Stimulated activated naive B cell treated with anti-CD40 and anti-IgM and Interleukin-4, amounts not matched to agents 10 μg/mL and 1 μg/mL and 100 μg/mL, for 72 hours (primary cell): ENCODE results near the gene PTPRN2.

Experiments used
- ATAC-seq, 2 donors: fragments of 150-1000 bp; cut with Tn5 transposase; replicated peaks; 2 replicates each; pipeline ENCODE4 v1.10.0; 2021; ENCODE audit warnings: moderate library complexity in 1 of 2
- DNase-seq: peaks from one replicate; pipeline ENCODE4 v3.0.0; 2021
- H3K27ac Mint-ChIP-seq: one replicate; pipeline ENCODE4 v1.8.0; 2022; ENCODE audit warnings: mild to moderate bottlenecking, mixed read lengths
- H3K27me3 Mint-ChIP-seq, 2 donors: one replicate each; pipeline ENCODE4 v1.8.0; 2022; ENCODE audit warnings: mixed read lengths in 2 of 2
- H3K36me3 Mint-ChIP-seq, 2 donors: one replicate each; pipeline ENCODE4 v1.8.0; 2022; ENCODE audit warnings: mixed read lengths in 2 of 2, mild to moderate bottlenecking in 1 of 2
- H3K4me1 Mint-ChIP-seq, 2 donors: one replicate each; pipeline ENCODE4 v1.8.0; 2022; ENCODE audit warnings: mixed read lengths in 2 of 2, mild to moderate bottlenecking in 1 of 2
- H3K4me3 Mint-ChIP-seq, 2 donors: one replicate each; pipeline ENCODE4 v1.8.0; 2022; ENCODE audit warnings: mild to moderate bottlenecking in 2 of 2, mixed read lengths in 2 of 2, moderate library complexity in 1 of 2
- H3K9me3 Mint-ChIP-seq, 2 donors: one replicate each; pipeline ENCODE4 v1.8.0; 2022; ENCODE audit warnings: mixed read lengths in 2 of 2, mild to moderate bottlenecking in 1 of 2

Gene PTPRN2

DNA sequence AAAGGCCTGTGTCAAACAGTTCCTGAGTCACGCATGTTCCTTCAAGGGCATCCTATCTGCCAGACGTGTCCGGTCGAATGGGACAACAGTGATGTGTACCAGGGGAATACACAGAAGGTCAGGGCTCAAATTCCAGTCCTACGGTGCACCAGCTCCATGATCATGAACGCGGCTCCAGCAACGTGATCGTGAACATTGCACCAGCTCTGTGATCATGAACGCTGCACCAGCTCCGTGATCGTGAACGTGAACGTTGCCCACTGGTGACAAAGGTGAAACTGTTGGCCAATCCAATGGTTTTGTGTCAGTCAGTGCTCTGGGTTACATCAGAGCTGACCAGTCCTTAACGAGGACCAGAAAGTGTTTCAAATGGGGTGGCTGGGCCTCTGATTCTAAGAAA is 4.3 kb upstream of the PTPRN2 start:
- Mint-ChIP-seq H3K4me1 (peaks cover 3 to 7% of the 10 kb centered on the region in 2 donors), H3K9me3 (peaks cover 2 to 5% of the 10 kb centered on the region in 2 donors), H3K27me3 (peaks cover 19 to 21% of the 10 kb centered on the region in 2 donors), H3K36me3 (no peaks in the 10 kb centered on the region), H3K27ac (no peak overlapping the region), H3K4me3 (no peak overlapping the region)
- no peak for ATAC-seq
- DNase-seq, result no peak

DNA sequence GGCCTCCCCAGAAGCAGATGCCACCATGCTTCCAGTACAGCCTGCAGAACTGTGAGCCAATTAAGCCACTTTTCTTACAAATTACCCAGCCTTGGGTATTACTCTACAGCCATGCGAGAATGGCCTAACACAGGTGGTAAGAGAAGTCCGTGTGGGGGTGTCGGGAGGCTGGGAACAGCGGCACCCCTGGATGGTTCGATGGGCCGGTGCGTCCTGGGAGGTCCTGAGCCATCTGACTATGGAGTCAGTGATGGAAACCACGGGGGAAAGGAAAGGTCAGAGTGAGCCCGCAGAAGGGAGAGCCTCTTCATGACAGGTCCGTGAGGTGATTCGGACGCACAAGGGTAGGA is 2.5 kb upstream of the PTPRN2 start:
- H3K4me1 Mint-ChIP-seq, result peaks cover 11 to 16% of the 10 kb centered on the region in 2 donors
- H3K9me3 Mint-ChIP-seq, result peaks cover 2 to 5% of the 10 kb centered on the region in 2 donors
- H3K27me3 Mint-ChIP-seq, result peaks cover 31 to 37% of the 10 kb centered on the region in 2 donors
- no peak overlapping the region for H3K27ac Mint-ChIP-seq
- DNase-seq, result no peak
- no peak for ATAC-seq
- no peak overlapping the region for H3K4me3 Mint-ChIP-seq
- peaks cover 0 to 3% of the 10 kb centered on the region in 2 donors for H3K36me3 Mint-ChIP-seq

DNA sequence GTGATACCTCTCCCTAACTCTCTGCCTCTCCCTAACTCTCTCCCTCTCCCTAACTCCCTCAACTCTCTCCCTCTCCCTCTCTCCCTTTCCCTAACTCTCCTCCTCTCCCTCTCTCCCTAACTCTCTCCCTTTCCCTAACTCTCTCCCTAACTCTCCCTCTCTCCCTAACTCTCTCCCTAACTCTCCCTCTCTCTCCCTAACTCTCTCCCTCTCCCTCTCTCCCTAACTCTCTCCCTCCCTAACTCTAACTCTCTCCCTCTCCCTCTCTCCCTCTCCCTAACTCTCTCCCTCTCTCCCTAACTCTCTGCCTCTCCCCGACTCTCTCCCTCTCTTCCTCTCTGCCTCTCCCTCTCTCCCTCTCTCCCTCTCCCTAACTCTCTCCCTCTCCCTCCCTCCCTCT is 2.0 kb upstream of the PTPRN2 start:
- no peak for DNase-seq
- H3K27ac Mint-ChIP-seq, result no peak overlapping the region
- ATAC-seq, result no peak
- H3K4me3 Mint-ChIP-seq, result no peak overlapping the region
- H3K27me3 Mint-ChIP-seq, result peaks cover 34 to 38% of the 10 kb centered on the region in 2 donors
- peaks cover 0 to 3% of the 10 kb centered on the region in 2 donors for H3K36me3 Mint-ChIP-seq
- peaks cover 2 to 5% of the 10 kb centered on the region in 2 donors for H3K9me3 Mint-ChIP-seq
- H3K4me1 Mint-ChIP-seq, result peaks cover 11 to 16% of the 10 kb centered on the region in 2 donors

DNA sequence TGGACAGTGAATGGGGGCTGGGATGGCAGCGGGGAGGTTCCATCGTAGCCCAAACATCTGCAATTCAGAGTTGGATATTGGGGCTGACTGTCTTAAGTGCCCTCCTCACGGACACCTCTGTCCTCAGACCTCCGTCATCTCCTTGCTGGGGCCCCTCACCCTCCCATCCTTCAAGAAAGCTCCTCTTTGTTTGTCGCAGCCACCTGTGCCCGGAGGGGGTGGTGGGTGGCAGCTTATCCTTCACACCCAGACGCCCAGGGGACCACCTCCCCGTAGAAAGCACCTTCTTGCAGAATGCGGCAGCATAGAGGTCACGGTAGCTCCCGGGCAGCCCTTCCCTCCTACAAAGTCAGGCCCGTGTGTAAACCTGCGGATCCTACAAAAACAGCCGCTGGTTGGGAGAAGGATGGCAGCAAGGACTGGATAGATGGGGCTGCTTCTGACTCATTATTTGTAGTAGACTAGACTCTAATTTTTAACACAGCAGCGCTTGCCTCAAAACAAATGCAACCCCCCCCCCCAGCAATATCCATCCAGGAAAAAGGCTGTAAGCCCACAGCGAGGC is 1.3 kb upstream of the PTPRN2 start:
- H3K9me3 Mint-ChIP-seq, result peaks cover 2 to 5% of the 10 kb centered on the region in 2 donors
- H3K4me1 Mint-ChIP-seq, result peaks cover 11 to 16% of the 10 kb centered on the region in 2 donors
- DNase-seq (no peak), ATAC-seq (no peak)
- H3K27ac Mint-ChIP-seq, result peak overlapping the region; percentile 6
- peaks cover 41 to 45% of the 10 kb centered on the region in 2 donors for H3K27me3 Mint-ChIP-seq
- peaks cover 0 to 3% of the 10 kb centered on the region in 2 donors for H3K36me3 Mint-ChIP-seq
- peak overlapping the region; percentile 68 to 70 for H3K4me3 Mint-ChIP-seq

DNA sequence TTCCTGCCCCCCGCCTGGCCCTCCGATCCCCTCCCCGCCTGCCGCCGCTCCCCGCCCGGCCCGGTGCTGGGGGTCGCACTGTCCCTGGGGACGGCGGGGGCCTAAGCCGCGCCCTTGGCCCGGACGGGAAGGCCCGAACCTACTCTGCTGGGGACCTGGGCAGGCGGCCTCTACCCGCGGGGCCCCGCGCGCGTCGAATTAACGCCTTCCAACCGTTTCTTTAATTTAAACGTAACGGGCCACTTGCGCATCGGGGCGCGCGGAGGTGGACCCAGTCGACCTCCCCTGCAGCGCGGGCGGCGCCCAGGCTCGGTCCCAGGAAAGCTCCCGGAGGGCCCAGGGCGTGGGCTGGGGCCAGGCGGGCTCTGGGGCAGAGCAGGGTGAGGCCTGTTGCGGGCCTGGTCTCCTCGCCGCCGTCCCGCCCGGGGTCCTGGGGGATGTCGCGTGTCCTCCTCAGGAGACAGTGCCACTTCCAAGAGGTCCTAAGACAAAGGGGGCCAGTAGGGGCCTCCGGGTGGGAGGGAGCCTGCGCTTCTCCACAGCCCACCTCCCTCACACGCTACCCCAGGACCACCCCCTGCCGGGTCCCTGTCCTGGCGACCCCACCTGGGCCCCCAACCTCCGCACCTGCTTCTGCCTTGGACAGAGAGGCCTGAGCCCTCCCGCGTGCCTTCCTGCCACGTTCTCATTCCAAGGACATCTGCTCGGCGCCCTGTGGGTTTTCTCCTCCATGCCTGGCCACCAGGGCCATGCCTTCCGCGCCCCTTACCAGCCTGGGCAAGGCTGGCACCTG is 658 bp upstream of the PTPRN2 start:
- peak overlapping the region; percentile 6 for H3K27ac Mint-ChIP-seq
- ATAC-seq (peak in 1 of 2 donors; percentile 10), DNase-seq (no peak)
- peaks cover 11 to 16% of the 10 kb centered on the region in 2 donors for H3K4me1 Mint-ChIP-seq
- H3K4me3 Mint-ChIP-seq, result peak overlapping the region; percentile 68 to 70
- peaks cover 3% of the 10 kb centered on the region in 2 donors for H3K36me3 Mint-ChIP-seq
- H3K9me3 Mint-ChIP-seq, result peaks cover 5 to 6% of the 10 kb centered on the region in 2 donors
- peaks cover 48 to 51% of the 10 kb centered on the region in 2 donors for H3K27me3 Mint-ChIP-seq

DNA sequence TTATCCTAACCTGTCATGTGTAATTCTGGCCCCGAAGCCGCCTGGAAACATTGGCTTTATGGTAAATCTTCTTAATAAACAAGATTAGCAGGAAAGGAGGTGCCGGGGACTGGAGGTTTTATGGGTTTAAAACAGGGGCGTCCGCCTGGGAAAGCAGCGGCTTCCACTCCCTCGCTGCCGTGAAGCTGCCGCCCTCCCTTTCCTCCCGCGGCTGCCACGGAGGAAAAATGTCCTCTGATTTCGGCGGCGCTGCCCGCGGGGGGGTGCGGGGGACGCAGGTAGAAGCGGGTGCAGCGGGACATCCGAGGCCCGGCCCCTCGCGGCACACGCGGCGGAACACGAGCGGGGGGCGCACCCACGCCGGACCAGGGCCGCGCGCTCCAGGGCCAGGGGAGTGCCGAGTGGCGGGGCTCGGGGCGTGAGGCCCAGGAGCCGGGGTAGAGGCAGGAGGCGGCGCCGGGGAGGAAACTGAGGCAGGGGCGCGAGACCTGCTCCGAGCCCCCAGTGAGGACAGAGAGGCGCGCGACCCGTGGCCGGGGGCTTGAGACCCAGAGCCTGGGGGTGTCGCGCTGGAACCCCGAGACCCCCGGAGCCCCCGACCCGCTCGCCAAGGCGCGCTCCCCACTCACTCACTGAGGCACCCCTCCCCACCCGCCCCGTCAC is 993 bp downstream of the PTPRN2 start:
- no peak overlapping the region for H3K27ac Mint-ChIP-seq
- peaks cover 3% of the 10 kb centered on the region in 2 donors for H3K36me3 Mint-ChIP-seq
- no peak for DNase-seq
- H3K9me3 Mint-ChIP-seq, result peaks cover 4 to 5% of the 10 kb centered on the region in 2 donors
- peak overlapping the region in 1 of 2 donors; percentile 28 for H3K4me3 Mint-ChIP-seq
- H3K27me3 Mint-ChIP-seq, result peaks cover 53 to 64% of the 10 kb centered on the region in 2 donors
- no peak for ATAC-seq
- H3K4me1 Mint-ChIP-seq, result peaks cover 11 to 16% of the 10 kb centered on the region in 2 donors

DNA sequence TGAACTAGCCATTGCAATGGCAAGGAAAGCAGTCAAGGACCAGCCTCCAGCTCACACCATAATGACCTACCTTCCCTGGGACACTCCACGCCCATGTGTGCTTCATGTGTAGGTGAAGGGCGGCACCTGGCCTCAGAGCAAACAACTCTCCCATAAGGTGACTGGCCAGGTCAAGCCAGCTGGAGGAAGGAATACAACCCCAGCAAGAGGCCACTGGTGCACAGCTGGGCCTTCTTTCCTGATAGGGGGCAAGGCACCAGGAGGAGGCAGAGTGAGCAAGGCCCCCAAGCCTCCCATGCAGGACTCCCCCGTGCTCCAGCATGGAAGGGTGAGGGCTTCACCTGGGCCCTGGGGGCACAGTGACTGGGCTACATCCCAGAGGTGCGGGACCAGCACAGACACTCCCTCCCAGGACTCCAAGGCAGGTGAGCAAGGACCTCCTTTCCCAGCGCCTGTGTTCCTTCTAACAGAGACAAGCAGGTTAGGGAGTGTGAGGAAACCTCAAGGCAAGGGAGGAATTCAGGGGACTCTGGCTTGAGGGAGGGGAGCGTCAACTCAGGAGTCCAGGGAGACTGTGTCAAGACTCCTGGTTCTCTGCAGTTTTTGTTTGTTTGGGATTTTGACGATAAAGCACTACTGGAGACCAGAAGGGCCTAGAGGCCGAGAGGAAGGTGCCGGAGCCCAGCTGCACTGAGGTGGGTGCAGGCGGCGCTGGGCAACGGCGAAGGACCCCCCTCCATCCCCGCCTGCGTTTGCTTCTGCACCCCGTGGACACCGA is 1.7 kb downstream of the PTPRN2 start:
- DNase-seq, result no peak
- ATAC-seq, result no peak
- H3K9me3 Mint-ChIP-seq, result peaks cover 4 to 8% of the 10 kb centered on the region in 2 donors
- H3K27me3 Mint-ChIP-seq, result peaks cover 53 to 64% of the 10 kb centered on the region in 2 donors
- H3K36me3 Mint-ChIP-seq, result peaks cover 3% of the 10 kb centered on the region in 2 donors
- peak overlapping the region; percentile 49 to 65 for H3K4me3 Mint-ChIP-seq
- peak overlapping the region; percentile 44 for H3K27ac Mint-ChIP-seq
- H3K4me1 Mint-ChIP-seq, result peaks cover 11 to 16% of the 10 kb centered on the region in 2 donors

DNA sequence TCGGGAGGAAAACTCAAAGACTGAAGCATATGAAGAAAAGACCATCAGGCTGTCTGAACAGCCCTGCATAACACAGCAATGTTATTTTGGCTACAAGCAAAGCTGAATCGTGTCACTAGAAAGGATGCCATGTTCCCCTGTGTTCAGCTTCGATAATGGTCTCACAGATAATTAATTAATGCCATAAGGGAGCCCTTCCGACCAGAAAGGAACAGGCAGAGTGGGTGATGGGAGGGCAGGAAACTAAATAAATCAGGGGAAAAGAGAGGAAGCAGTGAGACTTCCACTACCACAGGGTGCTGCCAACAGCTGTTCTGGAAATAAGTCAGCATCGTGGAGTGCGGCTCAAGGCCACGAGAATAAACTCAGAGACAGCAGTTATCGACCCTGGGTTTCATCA is 3.2 kb downstream of the PTPRN2 start:
- H3K9me3 Mint-ChIP-seq, result peaks cover 10 to 13% of the 10 kb centered on the region in 2 donors
- DNase-seq, result no peak
- H3K27ac Mint-ChIP-seq, result no peak overlapping the region
- H3K27me3 Mint-ChIP-seq, result peaks cover 44 to 56% of the 10 kb centered on the region in 2 donors
- H3K4me1 Mint-ChIP-seq, result peaks cover 11 to 16% of the 10 kb centered on the region in 2 donors
- ATAC-seq, result no peak
- H3K36me3 Mint-ChIP-seq, result peaks cover 3% of the 10 kb centered on the region in 2 donors
- H3K4me3 Mint-ChIP-seq, result no peak overlapping the region

DNA sequence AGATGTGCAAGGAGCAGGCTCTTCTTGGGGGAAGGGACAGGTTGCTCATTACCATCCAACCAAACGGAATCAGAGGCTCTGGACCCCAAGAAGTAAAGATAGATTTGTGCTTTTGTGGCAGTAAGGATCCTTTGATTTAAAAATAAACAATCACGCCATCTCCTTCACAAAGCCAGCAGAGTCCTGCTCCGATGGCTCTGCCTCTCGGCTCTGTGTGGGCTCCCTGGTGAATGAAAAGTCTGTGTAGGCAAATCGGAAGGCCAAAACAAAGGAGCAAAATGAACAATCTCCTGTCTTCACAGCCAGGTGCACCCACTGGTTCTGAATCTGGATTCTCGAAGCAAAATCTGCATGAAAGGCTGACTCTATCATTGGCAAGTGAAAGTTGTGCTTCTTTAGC is 3.8 kb downstream of the PTPRN2 start:
- DNase-seq, result no peak
- Mint-ChIP-seq H3K4me3 (no peak overlapping the region), H3K27me3 (peaks cover 38 to 50% of the 10 kb centered on the region in 2 donors), H3K9me3 (peaks cover 7 to 15% of the 10 kb centered on the region in 2 donors), H3K4me1 (peaks cover 9 to 13% of the 10 kb centered on the region in 2 donors), H3K27ac (no peak overlapping the region), H3K36me3 (peaks cover 3% of the 10 kb centered on the region in 2 donors)
- ATAC-seq, result no peak

DNA sequence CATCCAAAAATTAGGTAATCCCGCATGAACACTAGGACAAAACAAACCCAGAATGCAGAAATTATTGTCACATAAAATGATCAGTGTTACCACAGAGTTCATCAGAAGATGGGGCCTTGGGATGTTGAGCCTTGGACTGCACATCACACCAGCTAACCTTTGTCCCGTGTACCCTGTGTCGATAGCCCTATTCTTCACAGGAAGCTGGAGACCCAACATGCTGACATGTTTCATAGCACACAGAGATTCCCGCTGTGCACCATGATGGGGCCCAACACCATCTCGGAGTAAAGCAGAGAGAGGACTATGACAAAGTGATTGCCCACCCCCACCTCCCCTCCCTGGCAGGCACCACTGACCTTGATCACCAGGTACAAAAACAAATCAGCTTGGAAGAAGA is 4.5 kb downstream of the PTPRN2 start:
- Mint-ChIP-seq H3K4me1 (peaks cover 7 to 10% of the 10 kb centered on the region in 2 donors), H3K9me3 (peaks cover 5 to 17% of the 10 kb centered on the region in 2 donors), H3K4me3 (no peak overlapping the region), H3K36me3 (peaks cover 3% of the 10 kb centered on the region in 2 donors), H3K27ac (no peak overlapping the region), H3K27me3 (peaks cover 34 to 43% of the 10 kb centered on the region in 2 donors)
- no peak for ATAC-seq
- DNase-seq, result no peak

DNA sequence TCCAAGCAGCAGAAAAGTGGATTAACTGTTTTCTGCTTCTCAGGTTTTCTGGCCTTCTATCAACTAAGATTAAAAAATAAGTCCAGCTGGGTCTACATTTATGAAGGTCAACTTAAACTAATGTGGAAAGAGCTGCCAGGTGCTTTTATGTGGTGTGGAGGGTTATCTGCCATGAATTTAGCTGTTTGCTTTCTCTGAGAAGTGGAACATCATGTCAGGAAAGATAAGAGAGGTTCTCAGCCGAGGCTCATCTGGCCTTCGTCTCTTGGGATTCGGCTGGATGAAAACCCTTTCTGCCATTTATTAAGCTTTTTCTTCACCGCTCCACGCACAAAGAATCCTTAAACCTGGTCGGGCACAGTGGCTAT is 5.5 kb downstream of the PTPRN2 start:
- H3K4me3 Mint-ChIP-seq, result no peak overlapping the region
- H3K9me3 Mint-ChIP-seq, result peaks cover 5 to 17% of the 10 kb centered on the region in 2 donors
- DNase-seq, result no peak
- no peak for ATAC-seq
- H3K27ac Mint-ChIP-seq, result no peak overlapping the region
- peaks cover 7 to 10% of the 10 kb centered on the region in 2 donors for H3K4me1 Mint-ChIP-seq
- peaks cover 34 to 43% of the 10 kb centered on the region in 2 donors for H3K27me3 Mint-ChIP-seq
- peaks cover 3% of the 10 kb centered on the region in 2 donors for H3K36me3 Mint-ChIP-seq

DNA sequence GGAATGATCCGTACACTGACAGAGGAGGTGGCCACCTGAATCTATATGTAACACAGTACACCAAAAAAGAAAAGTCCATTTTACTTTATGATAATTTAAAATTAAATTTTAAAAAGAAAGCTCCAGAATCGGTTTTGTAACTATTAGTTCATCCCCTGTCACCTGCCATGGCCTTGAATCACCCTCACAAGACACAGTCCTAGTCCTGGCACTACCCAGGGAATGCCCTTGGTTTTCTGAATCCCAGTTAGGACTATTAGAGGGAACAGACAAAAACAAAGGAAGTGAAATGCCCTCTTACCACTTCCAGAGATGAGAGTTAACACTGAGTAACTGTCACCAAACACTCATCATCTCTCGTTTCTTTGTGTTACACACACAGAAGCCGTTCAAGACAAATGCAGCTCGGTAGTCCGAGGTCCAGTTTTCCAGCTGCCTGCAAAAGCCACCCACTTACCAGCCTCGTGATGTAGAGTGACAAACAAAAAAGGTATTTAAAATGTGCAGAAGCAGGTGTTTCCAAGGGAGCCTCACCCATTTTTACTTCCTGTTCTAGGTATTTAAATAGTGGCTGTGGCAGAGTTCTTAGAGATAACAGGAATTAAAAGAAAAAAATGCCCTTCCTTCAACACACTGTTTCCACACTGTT is 6.1 kb downstream of the PTPRN2 start:
- Mint-ChIP-seq H3K36me3 (peaks cover 3% of the 10 kb centered on the region in 2 donors), H3K27me3 (peaks cover 34 to 42% of the 10 kb centered on the region in 2 donors), H3K27ac (no peak overlapping the region), H3K4me3 (no peak overlapping the region), H3K4me1 (peaks cover 7 to 10% of the 10 kb centered on the region in 2 donors), H3K9me3 (peaks cover 5 to 17% of the 10 kb centered on the region in 2 donors)
- DNase-seq (no peak), ATAC-seq (no peak)
